Activated naive CD4-positive, alpha-beta T cell treated with anti-CD3 and anti-CD28 coated beads, Interleukin-2, amount 50 U/mL, for 24 hours (primary cell): Measurements from ENCODE around the gene CNTROB.
A peak's percentile ranks its signal among the peaks of the same experiment; 100 is the strongest.

Source experiments
- H3K27ac Mint-ChIP-seq: one replicate; pipeline ENCODE4 v1.8.0; 2021; ENCODE audit warnings: mild to moderate bottlenecking, mixed read lengths
- H3K27me3 Mint-ChIP-seq: one replicate; pipeline ENCODE4 v1.8.0; 2021; ENCODE audit warnings: mixed read lengths
- H3K36me3 Mint-ChIP-seq: one replicate; pipeline ENCODE4 v1.8.0; 2021; ENCODE audit warnings: mixed read lengths
- H3K4me1 Mint-ChIP-seq: one replicate; pipeline ENCODE4 v1.8.0; 2021; ENCODE audit warnings: mixed read lengths
- H3K4me3 Mint-ChIP-seq: one replicate; pipeline ENCODE4 v1.8.0; 2021; ENCODE audit warnings: mild to moderate bottlenecking, mixed read lengths
- H3K9me3 Mint-ChIP-seq: one replicate; pipeline ENCODE4 v1.8.0; 2021; ENCODE audit warnings: mixed read lengths

The CNTROB gene

DNA sequence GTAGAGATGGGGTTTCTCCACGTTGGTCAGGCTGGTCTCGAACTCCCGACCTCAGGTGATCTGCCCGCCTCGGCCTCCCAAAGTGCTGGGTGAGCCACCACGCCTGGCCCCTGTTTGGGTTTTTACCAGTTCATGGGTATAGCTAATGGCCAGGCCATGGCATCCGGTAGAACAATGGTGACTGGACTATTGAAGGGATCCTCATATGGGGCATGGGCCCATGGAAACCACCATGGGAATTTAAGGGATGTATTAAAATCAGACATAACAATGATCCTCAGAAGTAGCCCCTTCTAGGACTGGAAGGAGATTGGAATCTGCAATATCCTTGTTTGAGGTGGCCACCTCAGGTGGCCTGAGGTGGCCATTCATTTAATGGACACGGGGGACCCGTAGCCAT, 52.9 kb downstream of the CNTROB start:
- no peak overlapping the region for H3K27ac Mint-ChIP-seq
- H3K4me3 Mint-ChIP-seq = no peak overlapping the region
- H3K9me3 Mint-ChIP-seq = no peaks in the 10 kb centered on the region
- no peaks in the 10 kb centered on the region for H3K36me3 Mint-ChIP-seq
- H3K4me1 Mint-ChIP-seq = peaks cover 10% of the 10 kb centered on the region
- H3K27me3 Mint-ChIP-seq = peaks cover 1% of the 10 kb centered on the region

DNA sequence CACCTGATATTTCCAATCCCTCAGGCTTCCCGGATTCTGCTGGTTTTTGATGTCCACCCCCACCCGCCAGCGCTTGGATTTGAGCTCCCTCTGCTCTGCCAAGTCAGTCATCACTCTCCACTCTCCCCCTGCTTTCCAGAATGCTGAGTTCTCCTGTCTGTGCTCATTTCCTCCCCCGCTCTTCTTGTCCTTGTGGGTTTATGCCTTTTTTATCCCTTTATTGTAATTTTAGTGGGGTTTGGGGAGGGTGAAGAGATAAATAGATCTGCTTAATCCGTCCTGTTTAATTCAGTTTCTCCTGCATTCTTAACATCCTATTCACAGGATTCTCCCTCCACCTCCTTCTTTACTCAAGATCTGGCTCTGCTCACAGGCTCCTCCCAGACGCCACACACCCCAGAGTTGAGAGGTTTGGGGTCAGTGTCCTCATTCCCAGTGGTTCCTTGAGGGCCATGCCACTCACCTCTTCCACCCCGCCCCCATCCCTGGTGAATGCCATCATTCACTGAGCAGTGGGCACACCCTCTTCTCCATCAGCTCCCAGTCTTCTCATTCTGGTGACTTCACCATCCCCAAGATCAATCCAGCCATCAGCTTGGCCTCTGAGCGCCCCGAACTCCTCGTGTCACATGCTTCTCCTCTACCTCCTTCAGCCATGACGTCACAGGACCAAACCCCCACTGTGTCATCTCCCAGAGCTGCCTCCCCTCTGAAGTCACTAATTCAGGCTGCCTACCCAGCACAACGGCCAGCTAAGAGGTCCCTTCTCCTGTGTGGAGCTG, 55.3 kb downstream of the CNTROB start:
- Mint-ChIP-seq H3K9me3 (no peaks in the 10 kb centered on the region), H3K4me1 (peaks cover 21% of the 10 kb centered on the region), H3K27me3 (no peaks in the 10 kb centered on the region), H3K27ac (peak overlapping the region; percentile 4), H3K4me3 (no peak overlapping the region), H3K36me3 (no peaks in the 10 kb centered on the region)

DNA sequence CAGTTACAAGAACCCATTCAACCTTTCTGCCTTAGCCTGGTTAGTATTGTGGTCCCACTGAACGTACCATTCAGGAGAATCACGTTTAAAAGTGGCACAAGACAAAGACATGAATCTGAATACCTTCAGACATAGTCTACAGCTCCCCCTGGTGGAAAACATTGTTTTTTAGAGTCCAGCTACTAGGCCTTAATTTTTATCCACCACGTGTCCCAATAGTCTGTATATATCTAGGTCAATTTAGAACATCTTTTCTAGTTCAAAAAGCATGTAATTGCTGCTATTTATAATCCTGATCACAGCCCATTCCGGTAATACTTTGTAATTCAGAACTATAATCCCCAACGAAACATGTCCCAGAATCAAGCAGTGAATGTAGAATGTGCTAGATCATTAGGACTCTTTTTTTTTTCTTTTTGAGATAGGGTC, 56.8 kb downstream of the CNTROB start:
- no peaks in the 10 kb centered on the region for H3K36me3 Mint-ChIP-seq
- peak overlapping the region; percentile 77 for H3K4me3 Mint-ChIP-seq
- no peaks in the 10 kb centered on the region for H3K27me3 Mint-ChIP-seq
- peaks cover 21% of the 10 kb centered on the region for H3K4me1 Mint-ChIP-seq
- no peaks in the 10 kb centered on the region for H3K9me3 Mint-ChIP-seq
- peak overlapping the region; percentile 41 for H3K27ac Mint-ChIP-seq

DNA sequence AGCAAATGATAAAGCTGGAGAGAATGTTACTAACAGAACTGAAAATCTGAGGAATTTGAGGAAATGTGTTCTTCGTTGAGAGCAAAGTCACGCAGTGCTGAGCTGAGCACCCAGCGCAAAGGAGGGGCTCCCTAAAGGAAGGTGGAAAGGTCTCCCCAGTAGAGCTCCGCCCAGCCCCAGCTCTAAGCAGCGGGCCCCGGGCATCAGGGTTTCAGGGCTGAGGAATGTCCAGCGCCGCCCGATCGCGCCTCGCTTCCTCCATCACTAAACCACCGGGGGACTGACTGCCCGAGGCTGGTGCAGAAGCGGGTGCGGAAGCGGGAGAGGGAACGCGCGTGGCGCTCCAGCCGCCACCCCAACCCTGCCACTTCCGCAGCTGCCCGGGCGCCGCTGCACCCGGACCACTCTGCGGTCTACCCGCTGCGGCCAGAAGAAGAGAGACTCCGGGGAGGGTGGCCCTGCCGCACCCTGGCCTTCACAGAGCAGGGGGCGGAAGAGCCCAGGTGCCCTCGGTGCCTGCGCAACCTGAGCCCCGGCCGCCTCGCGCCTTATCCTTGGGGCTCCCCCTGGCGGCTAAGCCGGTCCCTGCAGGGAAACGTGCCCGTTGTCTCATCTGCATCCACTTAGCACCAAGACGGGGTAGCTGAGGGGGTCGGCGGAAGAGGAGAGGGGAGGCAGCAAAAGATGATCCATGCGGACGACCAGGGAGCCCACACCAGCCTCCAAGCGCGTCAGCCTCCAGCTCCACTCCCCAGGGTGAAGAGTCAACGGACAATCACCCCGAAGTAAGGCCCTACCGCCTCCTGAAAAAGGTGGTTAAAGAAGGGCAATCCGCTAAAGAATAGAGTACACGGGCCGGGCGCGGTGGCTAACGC, 58.0 kb downstream of the CNTROB start:
- Mint-ChIP-seq H3K4me1 (peaks cover 21% of the 10 kb centered on the region), H3K9me3 (no peaks in the 10 kb centered on the region), H3K4me3 (peak overlapping the region; percentile 77), H3K27me3 (no peaks in the 10 kb centered on the region), H3K27ac (peak overlapping the region; percentile 74), H3K36me3 (no peaks in the 10 kb centered on the region)

DNA sequence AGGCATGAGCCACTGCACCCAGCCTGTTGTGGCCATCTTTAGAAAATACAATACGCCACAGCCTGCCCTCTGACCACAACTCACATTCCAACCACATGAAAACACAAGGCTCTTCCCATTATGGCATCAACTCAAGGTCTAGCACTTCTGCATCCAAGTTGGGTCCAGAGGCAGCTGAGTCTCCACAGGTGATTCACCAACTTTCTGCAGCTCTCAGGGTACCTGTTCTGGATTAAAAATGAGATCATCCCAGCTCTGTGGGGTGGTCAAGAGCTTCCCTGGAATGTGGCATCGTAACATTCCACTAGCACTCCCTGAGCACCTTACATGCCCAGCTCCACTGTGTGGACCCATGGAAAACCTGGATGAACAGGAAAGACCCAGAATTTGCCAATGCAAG, 60.5 kb downstream of the CNTROB start:
- no peaks in the 10 kb centered on the region for H3K36me3 Mint-ChIP-seq
- no peaks in the 10 kb centered on the region for H3K27me3 Mint-ChIP-seq
- peaks cover 21% of the 10 kb centered on the region for H3K4me1 Mint-ChIP-seq
- H3K4me3 Mint-ChIP-seq = no peak overlapping the region
- H3K27ac Mint-ChIP-seq = no peak overlapping the region
- H3K9me3 Mint-ChIP-seq = no peaks in the 10 kb centered on the region

DNA sequence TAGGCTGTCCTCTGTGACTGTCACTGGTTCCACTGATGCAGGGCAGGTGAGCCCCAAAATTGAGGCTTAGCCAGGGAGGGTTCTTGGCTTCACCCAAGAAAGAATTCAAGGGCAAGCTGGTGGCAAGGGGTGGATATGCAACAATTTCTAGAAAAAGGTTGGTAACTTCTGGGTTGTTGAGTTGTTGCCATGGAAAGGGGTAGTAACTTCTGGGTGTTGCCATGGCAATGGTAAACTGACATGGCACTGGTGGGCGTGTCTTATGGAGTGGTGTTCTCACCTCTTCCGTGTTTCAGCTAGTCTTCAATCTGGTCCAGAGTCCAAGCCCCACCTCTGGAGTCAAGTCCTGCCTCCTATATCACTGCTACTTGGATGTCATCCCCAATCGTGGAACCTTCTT, 60.9 kb downstream of the CNTROB start:
- Mint-ChIP-seq H3K4me1 (peaks cover 21% of the 10 kb centered on the region), H3K4me3 (no peak overlapping the region), H3K36me3 (no peaks in the 10 kb centered on the region), H3K27ac (no peak overlapping the region), H3K27me3 (no peaks in the 10 kb centered on the region), H3K9me3 (no peaks in the 10 kb centered on the region)

DNA sequence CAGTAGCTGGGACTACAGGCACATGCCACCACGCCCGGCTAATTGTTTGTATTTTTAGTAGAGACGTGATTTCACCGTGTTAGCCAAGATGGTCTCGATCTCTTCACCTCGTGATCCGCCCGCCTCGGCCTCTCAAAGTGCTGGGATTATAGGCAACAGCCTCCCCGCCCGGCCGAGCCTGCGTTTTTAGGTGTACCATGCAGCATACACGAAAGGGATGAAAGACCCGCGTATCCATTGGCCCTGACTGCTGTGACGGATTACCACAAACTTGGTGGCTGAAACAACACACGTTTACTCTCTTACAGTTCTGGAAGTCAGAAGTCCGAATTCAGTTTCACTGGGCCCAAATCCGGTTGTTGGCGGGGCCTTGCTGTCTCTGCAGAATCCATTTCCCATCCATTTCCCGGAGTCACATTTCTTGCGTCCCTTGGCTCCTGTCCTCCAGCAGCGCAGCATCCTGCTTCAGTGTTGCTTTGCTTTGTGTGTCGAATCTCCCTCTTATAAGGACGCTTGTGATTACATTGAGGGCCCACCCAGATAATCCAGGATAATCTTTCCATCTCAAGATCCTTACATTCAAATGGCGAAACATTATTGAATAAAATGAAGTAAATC, 62.1 kb downstream of the CNTROB start:
- H3K27me3 Mint-ChIP-seq = peaks cover 3% of the 10 kb centered on the region
- H3K36me3 Mint-ChIP-seq = no peaks in the 10 kb centered on the region
- H3K27ac Mint-ChIP-seq = no peak overlapping the region
- H3K4me1 Mint-ChIP-seq = peaks cover 16% of the 10 kb centered on the region
- H3K9me3 Mint-ChIP-seq = no peaks in the 10 kb centered on the region
- no peak overlapping the region for H3K4me3 Mint-ChIP-seq

DNA sequence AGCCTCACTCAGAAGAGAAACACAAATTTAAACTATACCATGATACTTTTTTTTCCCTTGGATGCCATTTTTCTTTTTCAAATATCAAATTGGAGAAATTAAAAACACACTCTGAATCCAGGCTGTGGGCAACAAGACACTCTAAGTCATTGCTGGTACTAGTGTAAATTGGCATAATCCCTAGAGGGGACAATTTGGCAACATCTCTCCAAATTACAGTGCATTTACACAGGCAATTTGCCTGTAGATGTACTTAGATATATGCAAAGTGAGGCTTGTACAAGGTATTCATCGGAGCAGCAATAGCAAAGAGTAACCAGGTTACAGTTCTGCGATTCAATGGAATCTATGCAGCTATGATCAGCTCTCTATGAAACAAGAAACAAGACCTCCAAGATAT, 63.7 kb downstream of the CNTROB start:
- Mint-ChIP-seq H3K4me3 (no peak overlapping the region), H3K27ac (no peak overlapping the region), H3K9me3 (no peaks in the 10 kb centered on the region), H3K36me3 (peaks cover 2% of the 10 kb centered on the region), H3K4me1 (peaks cover 4% of the 10 kb centered on the region), H3K27me3 (peaks cover 6% of the 10 kb centered on the region)

DNA sequence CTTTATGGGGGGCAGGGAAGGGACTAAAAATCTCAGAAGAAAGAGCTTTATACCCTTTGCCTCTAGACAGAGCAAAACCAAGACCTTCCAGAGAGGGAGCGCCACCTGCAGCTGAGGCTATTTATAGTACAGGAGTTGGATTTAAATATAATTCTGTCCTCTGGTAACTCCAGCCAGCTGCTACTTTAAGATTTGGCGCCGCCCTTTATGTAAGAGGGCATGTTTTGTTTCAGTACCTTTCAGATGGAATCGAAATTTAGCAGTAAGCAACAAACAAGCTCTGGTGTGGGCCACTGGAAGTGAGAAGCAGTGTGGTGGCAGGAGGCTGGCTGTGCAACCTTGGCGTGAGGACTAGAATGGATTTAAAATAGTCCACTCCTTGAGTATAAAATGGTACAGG, 65.2 kb downstream of the CNTROB start:
- H3K27me3 Mint-ChIP-seq = peaks cover 17% of the 10 kb centered on the region
- H3K4me3 Mint-ChIP-seq = no peak overlapping the region
- H3K36me3 Mint-ChIP-seq = peaks cover 2% of the 10 kb centered on the region
- no peak overlapping the region for H3K27ac Mint-ChIP-seq
- H3K4me1 Mint-ChIP-seq = peaks cover 5% of the 10 kb centered on the region
- H3K9me3 Mint-ChIP-seq = no peaks in the 10 kb centered on the region
